Mesothelial cell of epicardium (in vitro differentiated cells): Measurements from ENCODE around the gene ECM2. TPM values are rescaled to one million over a fixed set of nuclear protein-coding genes. Genes with fewer than 3 reads are reported as not detected.

Experiments
- DNase-seq, 2 experiments: peaks; one replicate each; pipeline ENCODE4 v3.0.0; 2021; ENCODE audit warnings: low spot score in 2 of 2; ENCODE audit not compliant: unreplicated experiment in 2 of 2
- H3K27ac Mint-ChIP-seq: 2 replicates; pipeline ENCODE4 v1.8.0; 2021; ENCODE audit warnings: mixed read lengths
- H3K27me3 Mint-ChIP-seq: 2 replicates; pipeline ENCODE4 v1.8.0; 2021; ENCODE audit warnings: low read depth, mixed read lengths
- H3K36me3 Mint-ChIP-seq: 2 replicates; pipeline ENCODE4 v1.8.0; 2021; ENCODE audit warnings: mixed read lengths
- H3K4me1 Mint-ChIP-seq: 2 replicates; pipeline ENCODE4 v1.8.0; 2021; ENCODE audit warnings: mixed read lengths
- H3K4me3 Mint-ChIP-seq: 2 replicates; pipeline ENCODE4 v1.8.0; 2021; ENCODE audit warnings: mild to moderate bottlenecking, moderate library complexity, mixed read lengths
- H3K9me3 Mint-ChIP-seq: 2 replicates; pipeline ENCODE4 v1.8.0; 2021; ENCODE audit warnings: mixed read lengths
- total RNA-seq: library from RNA; stranded (reverse); gene quantifications from 3 replicates; pipeline ENCODE4 v1.2.1, GENCODE V29; 2021
- TF ChIP-seq, protein P1 (sequence below): fragments of 200-600 bp; sonication (generic); IDR thresholded peaks from one replicate; pipeline ENCODE4 v1.5.0; 2021; ENCODE audit warnings: antibody characterized with exemption; ENCODE audit not compliant: unreplicated experiment

ECM2 gene
- total RNA-seq, 1 donor from 2014 or later = not detected

- Mint-ChIP-seq H3K36me3 (no peaks in the 10 kb centered on the region), H3K9me3 (no peaks in the 10 kb centered on the region), H3K27ac (no peak overlapping the region), H3K4me3 (no peak overlapping the region), H3K27me3 (peaks cover 2% of the 10 kb centered on the region), H3K4me1 (peaks cover 13% of the 10 kb centered on the region)
- no peak for DNase-seq
- TF ChIP-seq, protein P1, sequence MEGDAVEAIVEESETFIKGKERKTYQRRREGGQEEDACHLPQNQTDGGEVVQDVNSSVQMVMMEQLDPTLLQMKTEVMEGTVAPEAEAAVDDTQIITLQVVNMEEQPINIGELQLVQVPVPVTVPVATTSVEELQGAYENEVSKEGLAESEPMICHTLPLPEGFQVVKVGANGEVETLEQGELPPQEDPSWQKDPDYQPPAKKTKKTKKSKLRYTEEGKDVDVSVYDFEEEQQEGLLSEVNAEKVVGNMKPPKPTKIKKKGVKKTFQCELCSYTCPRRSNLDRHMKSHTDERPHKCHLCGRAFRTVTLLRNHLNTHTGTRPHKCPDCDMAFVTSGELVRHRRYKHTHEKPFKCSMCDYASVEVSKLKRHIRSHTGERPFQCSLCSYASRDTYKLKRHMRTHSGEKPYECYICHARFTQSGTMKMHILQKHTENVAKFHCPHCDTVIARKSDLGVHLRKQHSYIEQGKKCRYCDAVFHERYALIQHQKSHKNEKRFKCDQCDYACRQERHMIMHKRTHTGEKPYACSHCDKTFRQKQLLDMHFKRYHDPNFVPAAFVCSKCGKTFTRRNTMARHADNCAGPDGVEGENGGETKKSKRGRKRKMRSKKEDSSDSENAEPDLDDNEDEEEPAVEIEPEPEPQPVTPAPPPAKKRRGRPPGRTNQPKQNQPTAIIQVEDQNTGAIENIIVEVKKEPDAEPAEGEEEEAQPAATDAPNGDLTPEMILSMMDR = no peak
Observed at GRCh38 chr9:92504881-92505280, 30.9 kb downstream of the ECM2 start.

DNA sequence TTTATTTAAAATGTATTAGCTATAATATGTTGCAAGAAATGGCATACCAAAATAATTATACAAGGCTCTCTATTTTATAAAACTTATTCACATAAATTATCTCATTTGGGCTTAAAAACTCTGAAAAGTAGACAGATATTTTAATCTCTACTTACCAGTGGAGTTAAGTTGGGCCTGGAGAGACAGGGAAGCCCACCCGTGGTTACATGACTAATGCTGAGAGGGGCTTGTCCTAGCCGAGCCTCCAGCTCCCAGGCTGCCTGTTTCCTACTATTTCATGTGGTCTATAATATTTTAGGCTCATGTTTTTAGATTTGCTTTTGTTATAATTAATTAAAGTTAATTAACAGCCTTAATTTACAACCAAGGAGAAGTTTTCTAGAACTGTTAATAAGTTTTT, 32.6 kb downstream of the ECM2 start:
- peaks cover 13% of the 10 kb centered on the region for H3K4me1 Mint-ChIP-seq

DNA sequence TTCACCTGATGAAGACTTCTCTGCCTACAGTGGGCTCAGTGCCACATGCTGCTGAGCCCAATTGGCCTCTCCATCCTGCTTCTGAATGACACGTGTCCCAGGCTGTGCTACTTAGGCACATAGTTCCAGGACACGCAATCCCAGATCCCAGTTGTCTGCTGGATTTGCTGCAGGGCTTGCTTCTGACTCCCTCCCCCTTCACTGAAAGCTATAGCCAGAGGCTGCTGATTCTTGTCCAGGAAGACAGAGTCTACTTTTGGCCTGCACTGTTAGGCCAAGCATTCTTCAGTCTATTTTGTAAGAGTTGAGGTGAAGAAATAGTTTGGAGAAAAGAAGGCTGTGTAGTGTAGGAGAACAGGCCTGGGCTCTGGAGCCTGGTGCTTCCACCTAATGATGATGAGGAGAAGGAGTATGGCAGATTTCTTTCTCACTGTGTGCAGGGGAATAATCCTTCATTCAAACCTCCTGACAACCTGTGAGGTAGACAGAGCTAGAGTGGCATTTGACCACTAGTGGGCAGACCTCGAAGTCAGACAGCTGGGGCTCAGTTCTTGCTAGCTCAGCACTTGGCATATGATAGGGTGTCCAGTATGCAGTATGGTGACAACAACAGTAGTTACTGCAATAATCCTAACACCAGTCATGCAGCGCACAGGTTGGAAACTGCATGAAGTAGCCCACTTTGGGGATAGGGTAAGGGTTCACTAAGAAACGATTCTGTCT, 34.0 kb downstream of the ECM2 start:
- Mint-ChIP-seq H3K9me3 (no peaks in the 10 kb centered on the region), H3K4me1 (peaks cover 5% of the 10 kb centered on the region)
- DNase-seq = no peak

More for the DNA sequence above, 32.6 kb downstream of the ECM2 start:
- TF ChIP-seq, protein P1 = no peak
- peaks cover 2% of the 10 kb centered on the region for H3K27me3 Mint-ChIP-seq
- H3K4me3 Mint-ChIP-seq = no peak overlapping the region
- H3K9me3 Mint-ChIP-seq = no peaks in the 10 kb centered on the region
- H3K27ac Mint-ChIP-seq = no peak overlapping the region
- DNase-seq = no peak
- H3K36me3 Mint-ChIP-seq = no peaks in the 10 kb centered on the region

GRCh38 chr9:92500725-92501124, 35.1 kb downstream of the ECM2 start:
- H3K4me3 Mint-ChIP-seq = no peak overlapping the region
- H3K4me1 Mint-ChIP-seq = no peaks in the 10 kb centered on the region
- no peaks in the 10 kb centered on the region for H3K36me3 Mint-ChIP-seq
- no peaks in the 10 kb centered on the region for H3K27me3 Mint-ChIP-seq
- no peaks in the 10 kb centered on the region for H3K9me3 Mint-ChIP-seq
- TF ChIP-seq, protein P1 = no peak
- no peak for DNase-seq
- H3K27ac Mint-ChIP-seq = no peak overlapping the region

More for the DNA sequence above, 34.0 kb downstream of the ECM2 start:
- TF ChIP-seq, protein P1 = no peak
- H3K36me3 Mint-ChIP-seq = no peaks in the 10 kb centered on the region
- H3K27ac Mint-ChIP-seq = peak overlapping the region; percentile 48
- H3K4me3 Mint-ChIP-seq = no peak overlapping the region
- H3K27me3 Mint-ChIP-seq = no peaks in the 10 kb centered on the region

GRCh38 chr9:92499701-92500100, 36.1 kb downstream of the ECM2 start:
- H3K9me3 Mint-ChIP-seq = no peaks in the 10 kb centered on the region
- no peaks in the 10 kb centered on the region for H3K36me3 Mint-ChIP-seq
- DNase-seq = no peak
- H3K27ac Mint-ChIP-seq = no peak overlapping the region
- H3K4me3 Mint-ChIP-seq = no peak overlapping the region
- no peaks in the 10 kb centered on the region for H3K4me1 Mint-ChIP-seq
- no peaks in the 10 kb centered on the region for H3K27me3 Mint-ChIP-seq
- TF ChIP-seq, protein P1 = no peak
